ENCODE data around the gene KLK6.

The KLK6 gene

GRCh38 chr19:50910722-50911121 lies 58.7 kb downstream of the KLK6 start:
- no peak for DNase-seq (ENCODE audit: low spot score)

GRCh38 chr19:50909240-50910070 lies 59.9 kb downstream of the KLK6 start:
- no peak for DNase-seq (ENCODE audit: low spot score)
